HG03460 (cell line): Measurements from ENCODE around the gene NHERF1.

Experiments used
- ATAC-seq: cut with Tn5 transposase; IDR thresholded peaks from one replicate; pipeline ENCODE4 v1.9.1; 2021; ENCODE audit not compliant: unreplicated experiment

The NHERF1 gene

DNA sequence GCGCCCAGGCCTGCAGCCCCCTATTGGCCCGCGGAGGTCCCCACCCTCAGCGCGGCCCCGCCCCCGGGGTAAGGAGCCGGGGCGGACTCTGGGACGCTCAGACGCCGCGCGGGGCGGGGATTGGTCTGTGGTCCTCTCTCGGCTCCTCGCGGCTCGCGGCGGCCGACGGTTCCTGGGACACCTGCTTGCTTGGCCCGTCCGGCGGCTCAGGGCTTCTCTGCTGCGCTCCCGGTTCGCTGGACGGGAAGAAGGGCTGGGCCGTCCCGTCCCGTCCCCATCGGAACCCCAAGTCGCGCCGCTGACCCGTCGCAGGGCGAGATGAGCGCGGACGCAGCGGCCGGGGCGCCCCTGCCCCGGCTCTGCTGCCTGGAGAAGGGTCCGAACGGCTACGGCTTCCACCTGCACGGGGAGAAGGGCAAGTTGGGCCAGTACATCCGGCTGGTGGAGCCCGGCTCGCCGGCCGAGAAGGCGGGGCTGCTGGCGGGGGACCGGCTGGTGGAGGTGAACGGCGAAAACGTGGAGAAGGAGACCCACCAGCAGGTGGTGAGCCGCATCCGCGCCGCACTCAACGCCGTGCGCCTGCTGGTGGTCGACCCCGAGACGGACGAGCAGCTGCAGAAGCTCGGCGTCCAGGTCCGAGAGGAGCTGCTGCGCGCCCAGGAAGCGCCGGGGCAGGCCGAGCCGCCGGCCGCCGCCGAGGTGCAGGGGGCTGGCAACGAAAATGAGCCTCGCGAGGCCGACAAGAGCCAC lies at the start of gene NHERF1:
Gene NHERF1, plus strand, starts transcription at position 100 of the 750 bp plus-strand sequence. Its CDS starts 219 bp downstream, at position 319.
- peak; percentile 89 for ATAC-seq

DNA sequence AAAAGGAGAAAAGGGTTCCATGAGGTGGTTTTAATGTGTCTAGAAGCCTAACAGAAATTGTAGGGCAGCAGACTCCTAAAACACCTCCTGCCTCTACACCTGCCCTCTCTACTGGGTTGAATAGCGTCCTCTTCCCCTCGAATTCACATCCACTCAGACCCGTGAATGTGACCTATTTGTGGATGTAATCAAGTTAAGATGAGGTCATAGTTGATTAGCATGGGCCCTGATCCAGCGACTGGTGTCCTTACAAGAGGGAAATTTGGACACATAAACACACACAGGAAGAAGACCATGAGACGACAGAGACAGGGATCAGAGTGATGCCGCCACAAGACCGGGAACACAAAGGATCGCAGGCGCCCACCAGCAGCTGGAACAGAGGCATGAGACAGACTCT lies 49.2 kb upstream of the NHERF1 start:
- ATAC-seq, result no peak

DNA sequence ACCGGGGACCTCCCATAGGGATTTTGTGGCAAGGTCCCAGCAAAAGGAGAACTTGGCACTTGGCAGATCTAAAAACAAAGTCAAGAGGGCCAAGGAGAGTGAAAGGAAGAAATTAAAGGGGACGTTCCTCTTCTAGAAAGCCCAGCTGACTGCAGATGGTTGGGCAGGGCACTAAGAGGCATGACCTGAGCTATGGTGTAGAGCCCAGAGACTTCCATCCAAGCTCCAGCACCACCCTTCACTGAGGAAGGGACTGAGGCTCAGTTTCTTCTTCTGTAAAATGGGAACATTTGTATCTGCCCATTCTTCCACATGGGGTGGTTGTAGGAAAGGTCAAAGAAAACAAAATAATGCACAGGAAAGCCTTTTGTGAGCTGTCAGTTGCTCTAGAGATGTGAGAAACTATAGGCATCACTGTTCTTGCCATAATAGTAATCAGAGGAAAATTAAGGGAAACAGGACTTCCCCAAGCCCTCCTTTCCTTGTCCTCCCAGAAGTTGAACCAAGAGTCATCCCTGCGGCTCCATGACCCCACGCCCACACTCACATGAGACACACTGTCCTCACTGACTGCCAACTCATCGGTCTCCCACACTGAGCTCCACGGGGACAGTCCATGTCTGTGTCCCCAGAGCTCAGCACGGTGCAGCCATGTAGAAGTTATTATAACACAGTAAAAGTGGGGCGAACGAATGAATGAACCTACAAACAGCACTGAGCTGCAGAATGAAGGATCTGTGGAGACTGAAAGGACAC lies 46.1 kb upstream of the NHERF1 start:
- no peak for ATAC-seq

DNA sequence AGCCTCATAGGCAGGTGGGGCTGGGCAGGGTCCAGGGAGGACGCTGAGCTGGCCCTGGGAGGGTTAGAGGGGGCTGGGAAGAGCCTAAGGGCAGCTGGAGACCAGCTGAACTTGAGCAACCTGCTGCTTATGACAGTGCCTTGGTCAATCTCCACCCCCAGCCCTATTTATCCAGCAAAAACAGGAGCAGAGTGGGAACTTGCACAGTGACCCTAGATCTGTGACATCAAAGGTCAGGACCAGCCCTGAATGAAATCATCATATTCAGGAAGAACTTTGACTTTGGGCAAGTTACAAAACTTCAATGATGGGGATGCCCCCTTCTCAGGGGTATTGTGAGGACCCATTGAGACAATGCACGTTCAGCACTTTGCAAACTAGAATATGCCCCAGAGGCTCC lies 45.1 kb upstream of the NHERF1 start:
- ATAC-seq, result no peak

GRCh38 chr17:74704544-74704943 lies 43.9 kb upstream of the NHERF1 start:
- no peak for ATAC-seq

DNA sequence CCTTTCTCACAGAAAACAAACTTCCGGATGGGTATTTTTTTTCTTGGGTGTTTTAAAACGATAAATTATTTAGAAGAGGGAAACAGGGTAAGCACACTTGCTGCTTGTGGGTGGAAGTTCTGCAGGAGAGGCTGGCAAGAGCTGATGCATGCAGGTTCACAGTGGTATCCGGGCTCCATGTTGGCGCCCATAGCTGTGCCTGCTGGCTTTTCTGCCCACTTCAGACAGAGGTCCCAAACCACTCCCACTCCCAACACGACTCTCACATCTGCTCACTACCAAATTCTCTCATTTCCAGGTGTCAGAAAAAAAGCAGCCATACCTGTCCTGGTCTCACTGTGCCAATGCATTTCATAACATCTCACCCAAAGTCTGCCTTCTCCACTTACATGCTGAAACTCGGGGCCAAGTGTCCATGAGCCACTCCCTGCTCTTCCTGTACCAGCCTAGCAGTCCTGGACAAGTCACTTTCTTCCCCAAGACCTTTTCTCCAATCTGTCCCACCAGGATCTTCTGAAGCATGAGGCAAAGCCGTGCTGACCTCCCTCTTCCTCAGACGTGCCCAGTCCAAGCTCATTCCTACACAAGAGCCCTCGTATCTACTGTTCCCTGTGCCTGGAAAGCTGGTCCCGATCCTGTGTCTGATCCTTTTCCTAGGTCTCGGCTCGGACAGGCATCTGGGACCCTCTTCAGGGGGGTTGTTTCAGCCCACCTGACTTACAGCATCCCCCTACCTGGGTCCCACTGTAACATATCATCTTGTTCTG lies 37.2 kb upstream of the NHERF1 start:
- no peak for ATAC-seq

DNA sequence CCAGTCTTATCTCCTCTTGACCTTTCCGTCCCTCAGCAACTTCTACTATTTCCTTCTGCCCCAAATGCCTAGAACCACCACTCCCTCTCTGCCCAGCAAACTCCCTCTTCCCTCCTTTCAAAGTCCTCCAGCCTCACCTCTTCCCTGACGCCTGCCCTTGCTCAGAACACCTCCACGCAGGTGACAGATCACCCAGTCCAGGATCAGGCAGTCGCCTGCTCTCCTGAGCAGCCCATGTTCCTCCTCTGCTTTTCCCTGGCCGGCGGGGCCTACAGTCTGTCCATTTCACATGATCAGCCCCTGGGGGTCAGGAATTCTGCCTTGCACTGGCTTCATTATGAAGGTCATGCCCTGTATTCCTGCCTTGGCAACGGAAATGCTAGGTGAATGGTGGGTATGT lies 36.1 kb upstream of the NHERF1 start:
- no peak for ATAC-seq

GRCh38 chr17:74712756-74713155 lies 35.7 kb upstream of the NHERF1 start, which contains the start of gene CD300LF:
Gene CD300LF (minus strand): TSS chr17:74712923. CDS start chr17:74712866, 57 bp downstream.
- no peak for ATAC-seq

DNA sequence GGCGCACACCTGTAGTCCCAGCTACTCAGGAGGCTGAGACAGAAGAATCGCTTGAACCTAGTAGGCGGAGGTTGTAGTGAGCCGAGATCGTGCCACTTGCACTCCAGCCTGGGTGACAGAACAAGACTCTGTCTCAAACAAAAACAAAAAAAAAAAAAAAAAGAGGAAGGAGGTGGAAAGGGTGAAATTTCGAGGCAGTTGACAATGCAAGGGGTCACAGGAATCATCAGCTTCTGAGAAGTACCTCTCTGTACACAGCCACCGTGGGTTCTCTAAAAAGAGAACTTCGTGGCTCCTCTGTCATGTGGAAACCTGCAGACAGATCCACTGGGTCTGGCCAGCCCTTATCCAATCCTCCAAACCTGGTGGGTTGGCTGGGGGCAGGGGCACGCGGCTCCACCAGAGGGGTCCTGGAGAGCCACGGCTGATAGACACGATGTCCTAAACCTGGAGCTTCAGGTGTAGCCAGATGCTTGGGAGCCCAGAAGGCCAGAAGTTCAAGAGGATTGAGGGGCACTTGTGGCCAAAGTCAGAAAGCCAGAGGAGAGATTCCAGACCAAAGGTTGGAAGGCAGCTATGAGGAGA lies 35.2 kb upstream of the NHERF1 start:
- ATAC-seq, result no peak

DNA sequence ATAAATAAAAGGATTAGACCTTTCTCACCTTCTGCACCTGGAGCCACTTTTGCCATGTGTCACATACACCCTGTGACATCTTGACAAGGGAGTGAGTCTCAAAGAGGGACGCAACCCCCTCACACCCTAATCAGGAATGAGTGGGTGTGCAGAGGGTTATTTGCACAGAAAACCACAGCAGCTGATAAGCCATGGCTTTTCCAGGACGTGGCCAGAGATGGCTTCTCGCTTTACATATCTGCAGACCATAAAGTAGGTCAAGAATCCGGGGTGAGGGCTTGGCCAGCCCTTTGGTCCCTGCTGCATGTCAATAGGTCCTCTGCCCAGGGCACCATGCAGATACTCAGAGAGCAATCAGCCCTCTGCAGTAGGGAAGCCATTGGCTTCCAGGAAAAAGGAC lies 33.3 kb upstream of the NHERF1 start:
- ATAC-seq, result no peak

DNA sequence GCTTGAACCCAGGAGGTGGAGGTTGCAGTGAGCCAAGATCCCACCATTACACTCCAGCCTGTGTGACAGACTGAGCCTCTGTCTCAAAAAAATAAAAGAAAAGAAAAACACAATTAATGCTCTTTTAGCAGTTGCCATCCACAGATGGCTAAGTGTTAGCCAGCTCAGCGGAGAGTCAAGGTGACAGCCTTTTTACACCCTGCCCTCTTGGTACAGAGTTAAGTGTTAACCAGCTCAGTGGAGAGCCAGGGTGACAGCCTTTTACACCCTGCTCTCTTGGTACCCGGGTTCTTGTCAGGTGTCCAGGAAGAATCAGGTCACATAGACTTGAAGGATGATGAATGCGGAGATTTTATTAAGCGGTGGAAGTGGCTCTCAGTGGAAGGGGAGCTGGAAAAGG lies 27.9 kb upstream of the NHERF1 start:
- ATAC-seq, result no peak

DNA sequence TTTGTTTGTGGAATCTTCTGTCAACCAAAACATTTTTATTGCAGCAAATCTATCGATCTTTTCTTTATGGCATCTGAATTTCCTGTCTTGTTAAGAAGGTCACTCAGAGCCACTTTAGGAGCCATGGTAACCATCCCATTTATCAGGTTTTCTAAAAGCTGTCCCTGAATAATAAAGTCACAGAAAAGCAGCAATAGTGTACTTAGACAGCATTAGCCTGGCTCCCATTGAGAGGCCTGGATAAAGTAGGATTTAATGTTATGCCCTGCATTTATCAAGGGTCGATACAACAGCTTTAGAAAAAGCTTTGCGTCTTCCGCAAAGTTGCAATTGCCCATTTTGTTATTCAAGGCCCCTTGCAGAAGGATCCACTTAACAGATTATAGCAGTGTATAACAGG lies 25.6 kb upstream of the NHERF1 start:
- ATAC-seq, result no peak

- ATAC-seq, result no peak
These were observed 24.5 kb upstream of the NHERF1 start for GRCh38 chr17:74723891-74724290.

GRCh38 chr17:74725111-74725510 lies 23.3 kb upstream of the NHERF1 start:
- no peak for ATAC-seq

DNA sequence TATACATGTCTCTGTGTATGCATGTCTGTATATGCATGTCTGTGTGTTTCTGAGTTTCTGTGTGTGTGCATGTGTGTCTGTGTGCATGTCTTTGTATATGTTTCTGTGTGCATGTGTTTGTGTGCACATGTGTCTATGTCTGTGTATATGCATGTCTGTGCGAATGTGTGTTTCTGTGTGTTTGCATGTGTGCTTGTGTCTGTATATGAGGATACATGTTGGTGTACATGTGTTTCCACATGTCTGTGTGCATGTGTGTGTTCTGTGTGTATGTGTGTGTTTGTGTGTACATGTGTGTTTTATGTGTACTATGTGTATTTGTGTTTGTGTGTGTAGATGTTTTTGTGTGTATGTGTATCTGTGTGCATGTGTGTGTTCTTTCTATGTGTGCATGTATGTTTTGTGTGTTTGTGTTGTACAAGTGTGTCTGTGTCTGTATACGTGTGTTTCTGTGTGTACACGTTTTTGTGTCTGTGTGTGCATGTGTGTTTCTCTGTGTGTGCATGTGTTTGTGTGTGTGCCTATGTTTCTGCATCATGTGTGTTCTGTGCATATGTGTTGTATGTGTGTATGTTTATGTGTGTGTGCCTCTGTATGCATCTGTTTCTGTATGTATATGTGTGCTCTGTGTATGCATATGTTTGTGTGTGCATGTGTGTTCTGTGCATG lies 20.3 kb upstream of the NHERF1 start:
- ATAC-seq, result no peak

DNA sequence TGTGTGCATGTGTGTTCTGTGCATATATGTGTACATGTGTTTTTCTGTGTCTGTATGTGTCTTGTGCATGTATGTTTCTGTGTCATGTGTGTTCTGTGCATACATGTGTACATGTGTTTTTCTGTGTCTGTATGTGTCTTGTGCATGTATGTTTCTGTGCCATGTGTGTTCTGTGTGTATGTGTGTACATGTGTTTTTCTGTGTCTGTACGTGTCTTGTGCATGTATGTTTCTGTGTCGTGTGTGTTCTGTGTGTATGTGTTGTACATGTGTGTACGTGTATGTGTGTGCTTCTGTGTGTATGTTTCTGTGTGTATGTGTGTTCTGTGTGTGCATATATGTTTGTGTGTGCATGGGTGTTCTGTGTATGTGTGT lies 19.7 kb upstream of the NHERF1 start:
- no peak for ATAC-seq

GRCh38 chr17:74729368-74729767 lies 19.1 kb upstream of the NHERF1 start:
- ATAC-seq, result no peak

DNA sequence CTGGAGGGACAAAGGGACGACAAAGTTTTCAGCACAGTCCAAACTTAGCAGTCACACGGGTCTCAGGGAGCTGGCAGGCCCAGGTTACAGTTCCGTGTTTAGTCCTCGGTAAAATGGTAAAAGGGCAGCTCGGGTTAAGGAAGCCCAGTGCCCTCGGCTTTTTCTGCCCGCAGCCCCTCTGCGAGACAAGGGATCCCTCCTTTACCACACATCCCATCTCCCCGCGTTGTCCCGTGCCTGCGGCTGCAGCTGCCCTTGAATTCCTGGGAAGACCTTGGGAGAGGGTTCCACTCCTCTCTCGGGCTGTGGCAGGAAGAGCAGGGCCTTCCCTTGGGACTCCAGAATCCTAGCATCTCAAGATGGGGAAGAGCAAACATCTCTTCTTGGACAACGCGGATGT lies 18.6 kb upstream of the NHERF1 start:
- no peak for ATAC-seq

GRCh38 chr17:74730491-74731346 lies 17.7 kb upstream of the NHERF1 start:
- ATAC-seq, result no peak

DNA sequence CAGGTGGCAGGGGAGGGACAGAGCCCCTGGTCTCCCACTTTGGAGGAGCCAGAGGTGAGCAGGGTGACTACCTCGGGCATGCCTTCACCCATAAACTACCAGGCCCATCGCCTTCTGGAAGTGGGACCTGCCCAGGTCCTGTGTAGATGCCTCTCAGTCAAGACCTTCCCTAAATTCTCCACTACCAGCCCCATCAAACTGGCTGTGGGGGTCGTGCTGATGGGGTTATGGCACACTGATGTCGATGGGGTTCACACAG lies 17.2 kb upstream of the NHERF1 start:
- ATAC-seq, result no peak
